Type B pancreatic cell (in vitro differentiated cells): ENCODE measurements around the gene KLHL10. TPM values are rescaled to one million over a fixed set of nuclear protein-coding genes. Genes with fewer than 3 reads are reported as not detected.
"Not testable (repeated sequence)": the region's sequence is repeated elsewhere in the genome, so short reads cannot be mapped to it uniquely, and the experiment has no call there.

Experiments
- DNase-seq: peaks from one replicate; pipeline ENCODE4 v3.0.0; 2021; ENCODE audit warnings: mixed read lengths; ENCODE audit not compliant: unreplicated experiment; ENCODE audit errors: extremely low spot score
- H3K27ac Mint-ChIP-seq: 2 replicates; pipeline ENCODE4 v1.8.0; 2021; ENCODE audit warnings: mild to moderate bottlenecking, mixed read lengths
- H3K27me3 Mint-ChIP-seq: 2 replicates; pipeline ENCODE4 v1.8.0; 2021; ENCODE audit warnings: mixed read lengths
- H3K36me3 Mint-ChIP-seq: 2 replicates; pipeline ENCODE4 v1.8.0; 2021; ENCODE audit warnings: mixed read lengths
- H3K4me1 Mint-ChIP-seq: one replicate; pipeline ENCODE4 v1.8.0; 2021; ENCODE audit warnings: mixed read lengths; ENCODE audit not compliant: unreplicated experiment
- H3K4me3 Mint-ChIP-seq: 2 replicates; pipeline ENCODE4 v1.8.0; 2021; ENCODE audit warnings: mild to moderate bottlenecking, mixed read lengths
- H3K9me3 Mint-ChIP-seq: 2 replicates; pipeline ENCODE4 v1.8.0; 2021; ENCODE audit warnings: mixed read lengths
- CTCF ChIP-seq: fragments of 200-600 bp; sonication (generic); conservative IDR thresholded peaks from 2 replicates; pipeline ENCODE4 v1.5.0; 2021; ENCODE audit warnings: antibody characterized with exemption, mild to moderate bottlenecking
- total RNA-seq: library from RNA; stranded (reverse); gene quantifications from 2 replicates; pipeline ENCODE4 v1.2.1, GENCODE V29; 2021; ENCODE audit warnings: low replicate concordance

KLHL10 gene
- total RNA-seq, 1 donor from 2014 or later, result 0.24 TPM

GRCh38 chr17:41824086-41824485 is 13.5 kb upstream of the KLHL10 start:
- Mint-ChIP-seq H3K27me3 (no peaks in the 10 kb centered on the region), H3K9me3 (no peaks in the 10 kb centered on the region), H3K4me1 (peaks cover 4% of the 10 kb centered on the region), H3K4me3 (no peak overlapping the region), H3K27ac (no peak overlapping the region), H3K36me3 (peaks cover 9% of the 10 kb centered on the region)
- DNase-seq, result no peak
- TF ChIP-seq CTCF, result no peak

- Mint-ChIP-seq H3K36me3 (peaks cover 9% of the 10 kb centered on the region), H3K27ac (no peak overlapping the region), H3K27me3 (no peaks in the 10 kb centered on the region), H3K4me3 (no peak overlapping the region), H3K4me1 (peaks cover 4% of the 10 kb centered on the region), H3K9me3 (no peaks in the 10 kb centered on the region)
- no peak for DNase-seq
- no peak for TF ChIP-seq CTCF
Measured at GRCh38 chr17:41825175-41825845, 12.3 kb upstream of the KLHL10 start.

- not testable (repeated sequence) for H3K9me3 Mint-ChIP-seq, H3K4me1 Mint-ChIP-seq, H3K27me3 Mint-ChIP-seq, H3K36me3 Mint-ChIP-seq, H3K27ac Mint-ChIP-seq, DNase-seq, H3K4me3 Mint-ChIP-seq
Measured at GRCh38 chr17:41829961-41830360, 7.7 kb upstream of the KLHL10 start.

GRCh38 chr17:41835214-41835799 is 2.3 kb upstream of the KLHL10 start:
- Mint-ChIP-seq H3K36me3 (peaks cover 7% of the 10 kb centered on the region), H3K4me1 (peaks cover 7% of the 10 kb centered on the region), H3K27me3 (peaks cover 3% of the 10 kb centered on the region), H3K27ac (peak overlapping the region; percentile 40), H3K4me3 (peak overlapping the region; percentile 94), H3K9me3 (no peaks in the 10 kb centered on the region)
- TF ChIP-seq CTCF, result no peak
- DNase-seq, result no peak

GRCh38 chr17:41835800-41836549 is 1.6 kb upstream of the KLHL10 start, which contains the start of gene NT5C3B:
TSS of gene NT5C3B (minus strand) at chr17:41836232. CDS start at chr17:41836193, 39 bp downstream.
- no peak for TF ChIP-seq CTCF
- Mint-ChIP-seq H3K27ac (peak within 1 kb of the TSS; percentile 40), H3K36me3 (peaks cover 7% of the 10 kb centered on the region), H3K27me3 (peaks cover 3% of the 10 kb centered on the region), H3K4me1 (peaks cover 7% of the 10 kb centered on the region), H3K4me3 (peak within 1 kb of the TSS; percentile 94), H3K9me3 (no peaks in the 10 kb centered on the region)
- DNase-seq, result no peak
